Measurements from ENCODE around the gene RAB4A.
A peak's percentile ranks its signal among the peaks of the same experiment; 100 is the strongest.

RAB4A gene, protein sequence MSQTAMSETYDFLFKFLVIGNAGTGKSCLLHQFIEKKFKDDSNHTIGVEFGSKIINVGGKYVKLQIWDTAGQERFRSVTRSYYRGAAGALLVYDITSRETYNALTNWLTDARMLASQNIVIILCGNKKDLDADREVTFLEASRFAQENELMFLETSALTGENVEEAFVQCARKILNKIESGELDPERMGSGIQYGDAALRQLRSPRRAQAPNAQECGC

DNA sequence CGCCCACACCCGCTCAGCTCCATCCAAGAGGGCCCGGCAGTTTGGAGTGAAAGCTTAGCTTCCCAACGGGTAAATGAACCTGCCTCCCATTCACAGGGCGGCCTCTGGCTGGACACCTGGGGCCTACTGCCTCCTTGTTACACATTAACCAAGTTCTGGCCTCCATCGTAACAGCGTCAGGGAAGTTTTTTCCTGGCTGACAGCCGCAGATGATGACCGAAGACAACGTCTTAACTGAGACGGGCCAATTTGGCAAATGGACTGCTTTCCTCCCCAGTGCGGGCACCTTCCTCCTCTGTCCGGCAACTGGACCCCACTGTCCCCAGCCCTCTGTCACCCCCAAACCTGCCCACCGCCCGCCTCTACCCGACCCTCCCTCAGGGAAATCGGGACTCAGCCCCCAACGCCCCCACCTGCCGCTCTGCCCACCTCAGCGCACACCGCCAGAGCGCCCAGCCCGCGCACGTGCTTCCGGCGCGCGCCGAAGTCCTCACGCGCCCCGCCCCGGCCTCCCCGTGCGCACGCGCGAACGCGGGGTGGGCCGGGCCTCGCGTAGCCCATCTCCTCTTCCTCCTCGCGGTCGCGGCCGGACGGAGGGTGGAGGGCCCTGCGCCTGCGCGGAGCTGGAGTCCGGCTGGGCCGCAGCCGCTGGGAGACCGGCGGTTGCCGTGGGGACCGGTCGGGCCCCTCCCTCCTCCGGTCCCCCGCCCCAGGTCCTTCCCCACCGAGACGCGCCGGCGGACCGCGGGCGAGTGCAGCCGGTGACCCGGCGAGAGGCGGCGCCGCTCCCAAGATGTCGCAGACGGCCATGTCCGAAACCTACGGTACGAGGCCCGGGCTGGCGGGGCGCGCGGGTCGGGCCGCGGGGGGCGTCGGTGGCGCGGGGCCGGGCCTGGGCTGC is at the start of gene RAB4A:
TSS of gene RAB4A (plus strand) at position 565 of the 901 bp plus-strand sequence. CDS start at position 794, 229 bp downstream.
- DNase-seq (ENCODE audit: low spot score): peak; percentile 62

- DNase-seq (ENCODE audit: low spot score): no peak
Observed at GRCh38 chr1:229222081-229222480, 48.8 kb upstream of the RAB4A start.

GRCh38 chr1:229223498-229223897 is 47.4 kb upstream of the RAB4A start:
- no peak for DNase-seq (ENCODE audit: low spot score)

- DNase-seq (ENCODE audit: low spot score): no peak
Observed at GRCh38 chr1:229224308-229224707, 46.6 kb upstream of the RAB4A start.

GRCh38 chr1:229225331-229225782 is 45.6 kb upstream of the RAB4A start:
- DNase-seq (ENCODE audit: low spot score): no peak

DNA sequence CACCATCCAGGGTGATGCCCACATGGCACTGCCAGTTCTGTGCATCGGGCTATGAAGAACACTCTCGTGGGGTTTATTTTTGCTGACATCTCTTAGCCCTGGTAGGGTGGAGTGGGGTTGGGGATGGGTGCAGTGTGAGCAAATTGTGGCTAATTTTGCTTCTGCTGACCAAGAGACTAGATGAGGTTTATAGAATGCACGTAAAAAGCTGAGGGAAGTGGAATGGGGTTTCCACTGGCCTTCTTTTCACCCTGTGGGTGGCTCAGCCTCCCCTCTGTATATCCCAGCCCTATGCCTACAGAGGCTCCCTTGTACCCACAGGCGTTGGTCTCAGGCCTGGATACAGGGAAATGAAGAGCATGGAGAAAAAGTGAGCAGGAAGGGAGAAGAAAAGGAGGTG is 44.1 kb upstream of the RAB4A start:
- DNase-seq (ENCODE audit: low spot score): no peak

DNA sequence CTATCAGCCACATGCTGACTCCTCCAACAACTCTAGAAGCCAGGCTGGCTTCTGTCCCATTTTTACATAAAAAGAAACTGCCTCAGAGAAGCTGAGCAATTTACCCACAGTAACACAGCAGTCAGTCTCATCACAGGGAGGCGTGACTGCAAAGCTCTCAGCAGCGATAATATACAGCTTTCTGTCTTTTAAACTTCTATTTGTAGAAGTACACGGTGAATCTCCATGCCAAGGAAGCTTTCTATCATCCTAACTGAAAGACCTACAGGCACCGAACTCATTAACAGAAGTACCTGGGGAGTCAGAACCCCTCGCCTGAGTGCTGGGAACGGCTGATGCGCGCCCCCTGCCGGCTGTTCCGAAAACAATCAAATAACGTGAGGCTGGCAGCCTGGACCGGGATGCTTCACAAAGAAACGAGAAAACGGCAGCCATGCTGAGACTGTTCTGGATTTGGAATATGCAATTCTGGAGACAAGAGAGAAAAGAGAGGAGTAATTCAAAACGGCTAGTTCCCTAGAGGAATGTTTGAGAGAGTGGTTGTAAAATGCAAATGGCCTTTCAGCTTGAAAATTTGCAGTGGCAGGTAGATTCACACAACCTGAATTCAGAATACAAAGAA is 43.5 kb upstream of the RAB4A start:
- peak; percentile 90 for DNase-seq (ENCODE audit: low spot score)

DNA sequence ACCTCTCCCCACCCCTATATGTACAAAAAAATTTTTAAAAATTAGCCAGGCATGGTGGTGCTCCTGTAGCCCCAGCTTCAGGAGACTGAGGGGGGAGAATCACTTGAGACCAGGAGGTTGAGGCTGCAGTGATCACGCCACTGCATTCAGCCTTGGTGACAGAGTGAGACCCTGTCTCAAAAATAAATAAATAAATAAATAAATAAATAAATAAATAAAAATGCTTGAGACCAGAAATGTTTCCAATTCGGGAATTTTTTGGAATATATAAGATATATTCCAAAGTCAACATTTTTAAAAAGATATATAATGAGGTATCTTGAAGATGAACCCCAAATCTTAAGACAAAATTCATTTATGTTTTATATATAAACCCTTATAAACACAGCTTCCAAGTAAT is 42.4 kb upstream of the RAB4A start:
- DNase-seq (ENCODE audit: low spot score): no peak

- DNase-seq (ENCODE audit: low spot score): no peak
Observed at GRCh38 chr1:229229137-229229720, 41.7 kb upstream of the RAB4A start.

- DNase-seq (ENCODE audit: low spot score): no peak
Observed at GRCh38 chr1:229229721-229230139, 41.2 kb upstream of the RAB4A start.

DNA sequence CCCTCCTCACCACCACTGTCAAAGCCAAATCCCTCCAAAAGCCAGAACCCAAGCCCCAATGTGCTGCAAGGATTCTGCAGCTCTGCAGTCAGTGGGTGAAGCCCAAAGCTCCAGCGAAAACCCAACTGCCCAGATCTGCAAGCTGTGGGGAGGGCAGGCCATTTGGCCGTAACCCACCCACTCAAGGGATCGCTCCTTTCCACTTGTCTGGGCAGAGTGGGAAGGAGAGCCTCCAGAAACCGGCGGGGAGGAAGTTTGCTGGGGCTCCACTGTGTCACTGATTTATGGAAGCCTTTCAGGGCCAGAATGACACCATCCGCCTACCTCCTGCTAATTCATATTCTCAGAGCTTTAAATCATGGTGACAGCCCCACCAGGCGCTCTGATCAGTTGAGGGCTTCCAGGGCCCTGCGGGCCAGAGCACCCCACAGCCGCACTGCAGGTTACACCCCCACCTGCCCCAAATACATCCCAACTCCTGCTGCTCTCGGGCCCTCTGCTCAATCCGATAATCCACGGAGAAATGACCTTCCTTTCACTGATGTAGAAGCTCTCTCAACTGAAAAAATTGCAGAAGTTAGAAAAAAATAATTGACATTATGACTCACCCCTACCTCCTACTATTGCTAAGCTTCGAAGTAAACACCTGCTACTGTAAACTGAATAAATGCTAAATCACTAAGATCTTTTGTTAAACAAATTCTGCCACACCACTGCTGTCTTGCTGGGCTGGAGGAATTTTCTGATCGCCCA is 40.6 kb upstream of the RAB4A start:
- DNase-seq (ENCODE audit: low spot score): no peak

DNA sequence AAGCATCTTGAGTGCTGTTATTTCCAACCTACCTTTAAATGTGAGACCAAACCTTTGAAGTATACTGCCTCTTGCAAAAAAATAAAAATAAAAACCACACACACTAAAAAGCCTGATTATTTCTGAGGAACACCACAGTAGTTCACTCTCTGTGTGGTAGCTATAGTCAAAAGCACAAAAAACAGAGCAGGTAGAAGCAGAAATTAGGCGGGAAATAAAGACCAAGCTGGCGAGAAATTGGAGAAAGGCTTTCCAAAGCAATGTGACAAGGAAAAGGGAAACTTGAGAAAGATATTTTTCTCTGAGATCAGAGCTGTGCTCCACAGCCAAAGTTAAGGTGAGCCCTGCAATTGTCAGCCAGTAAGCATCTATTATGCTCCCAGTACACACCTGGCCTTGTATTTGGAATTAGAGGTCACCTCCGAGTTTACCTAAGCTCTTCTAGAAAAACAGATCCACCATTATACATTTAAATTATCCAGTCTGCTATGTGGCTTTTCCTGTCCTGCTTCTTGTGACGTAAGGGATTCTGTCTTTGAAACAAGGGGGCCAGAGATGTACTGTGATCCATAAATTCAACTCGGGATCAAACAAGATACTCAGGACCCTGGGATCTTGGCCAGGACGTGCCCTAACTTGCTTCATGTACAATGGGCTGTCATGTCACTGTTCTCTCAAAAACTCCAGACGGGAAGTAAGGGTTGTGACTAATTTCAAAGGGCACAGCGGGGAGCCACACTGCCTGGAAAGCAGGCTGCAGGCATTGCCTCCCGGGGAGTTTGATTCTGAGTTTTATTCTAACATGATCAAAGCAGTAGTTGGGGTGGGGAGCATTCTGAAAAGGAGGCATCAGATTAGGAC is 39.8 kb upstream of the RAB4A start:
- DNase-seq (ENCODE audit: low spot score): no peak

- no peak for DNase-seq (ENCODE audit: low spot score)
Observed at GRCh38 chr1:229231754-229232119, 39.2 kb upstream of the RAB4A start.

- no peak for DNase-seq (ENCODE audit: low spot score)
Observed at GRCh38 chr1:229234870-229235472, 35.9 kb upstream of the RAB4A start.

- no peak for DNase-seq (ENCODE audit: low spot score)
Observed at GRCh38 chr1:229237320-229237719, 33.6 kb upstream of the RAB4A start.

GRCh38 chr1:229238231-229238630 is 32.7 kb upstream of the RAB4A start:
- DNase-seq (ENCODE audit: low spot score): no peak

- DNase-seq (ENCODE audit: low spot score): no peak
Observed at GRCh38 chr1:229238674-229239415, 32.1 kb upstream of the RAB4A start.

DNA sequence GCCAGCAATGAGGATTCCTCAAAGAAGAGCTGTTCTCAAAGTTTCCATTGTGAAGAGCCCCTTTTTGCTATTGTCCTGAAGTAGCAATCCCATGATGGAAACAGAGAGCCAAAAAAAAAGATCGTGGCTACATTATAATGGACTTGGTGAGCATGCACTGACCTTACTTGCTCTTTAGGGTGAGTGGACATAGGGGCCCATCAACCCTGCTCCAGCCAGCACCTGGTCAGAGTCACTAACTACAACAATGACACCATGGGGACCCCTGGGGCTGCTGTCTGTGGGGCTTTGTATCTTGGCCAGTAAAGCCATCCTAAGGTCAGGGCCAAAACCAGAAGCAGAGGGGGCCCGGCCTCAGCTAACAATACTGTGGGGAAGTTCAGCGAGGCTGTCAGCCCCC is 30.4 kb upstream of the RAB4A start:
- no peak for DNase-seq (ENCODE audit: low spot score)

DNA sequence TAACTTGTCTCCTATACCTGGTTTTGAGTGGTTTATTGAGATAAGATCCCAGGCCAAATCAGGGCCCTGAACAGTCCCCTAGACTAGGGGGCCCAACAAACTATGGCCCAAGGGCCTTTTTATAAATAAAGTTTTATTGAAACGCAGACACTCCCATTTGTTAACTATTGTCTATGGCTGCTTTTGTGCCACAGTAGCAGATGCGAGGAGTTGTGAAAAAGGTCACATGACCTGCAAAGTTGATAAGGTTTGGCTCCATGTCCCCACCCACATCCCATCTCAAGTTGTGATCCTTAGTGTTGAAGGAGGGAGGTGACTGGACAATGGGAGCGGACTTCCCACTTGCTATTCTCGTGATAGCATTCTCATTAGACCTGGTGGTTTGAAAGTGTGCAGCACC is 29.5 kb upstream of the RAB4A start:
- no peak for DNase-seq (ENCODE audit: low spot score)

GRCh38 chr1:229243638-229244037 is 27.3 kb upstream of the RAB4A start:
- no peak for DNase-seq (ENCODE audit: low spot score)
